ENCODE data around the gene GALNS. TPM values are rescaled to one million over a fixed set of nuclear protein-coding genes. Genes with fewer than 3 reads are reported as not detected.
A peak's percentile ranks its signal among the peaks of the same experiment; 100 is the strongest.

Gene GALNS
- total RNA-seq, 1 experiment from 2014 or later, result 7.4 TPM

GRCh38 chr16:88820385-88821025 is 36.2 kb downstream of the GALNS start:
- no peak for DNase-seq (ENCODE audit: low read depth)

- DNase-seq (ENCODE audit: low read depth), result no peak
These were observed 37.6 kb downstream of the GALNS start for GRCh38 chr16:88819126-88819525.

GRCh38 chr16:88818575-88818874 is 38.2 kb downstream of the GALNS start:
- no peak for DNase-seq (ENCODE audit: low read depth)

GRCh38 chr16:88817785-88818574 is 38.8 kb downstream of the GALNS start:
- no peak for DNase-seq (ENCODE audit: low read depth)

- DNase-seq (ENCODE audit: low read depth), result no peak
These were observed 39.8 kb downstream of the GALNS start for GRCh38 chr16:88816736-88817535.

- DNase-seq (ENCODE audit: low read depth), result peak; percentile 46
These were observed 40.7 kb downstream of the GALNS start for GRCh38 chr16:88815901-88816589.

GRCh38 chr16:88815227-88815626 is 41.5 kb downstream of the GALNS start:
- no peak for DNase-seq (ENCODE audit: low read depth)

GRCh38 chr16:88814144-88814502 is 42.6 kb downstream of the GALNS start:
- no peak for DNase-seq (ENCODE audit: low read depth)

GRCh38 chr16:88813269-88814143 is 43.2 kb downstream of the GALNS start:
- DNase-seq (ENCODE audit: low read depth), result no peak

GRCh38 chr16:88812513-88813268 is 44.1 kb downstream of the GALNS start:
- DNase-seq (ENCODE audit: low read depth), result no peak

- peak; percentile 84 for DNase-seq (ENCODE audit: low read depth)
These were observed 44.8 kb downstream of the GALNS start, which contains the start of gene APRT for GRCh38 chr16:88811769-88812512. Gene APRT, minus strand, starts transcription at chr16:88811928. Its CDS starts 29 bp downstream, at chr16:88811899.

- peak; percentile 71 for DNase-seq (ENCODE audit: low read depth)
These were observed 45.6 kb downstream of the GALNS start for GRCh38 chr16:88810912-88811768.

- DNase-seq (ENCODE audit: low read depth), result no peak
These were observed 46.4 kb downstream of the GALNS start for GRCh38 chr16:88810166-88810911.

GRCh38 chr16:88809676-88810165 is 47.0 kb downstream of the GALNS start:
- DNase-seq (ENCODE audit: low read depth), result no peak

- no peak for DNase-seq (ENCODE audit: low read depth)
These were observed 47.6 kb downstream of the GALNS start for GRCh38 chr16:88809068-88809675.

GRCh38 chr16:88807626-88808453 is 48.9 kb downstream of the GALNS start:
- no peak for DNase-seq (ENCODE audit: low read depth)
